Endothelial cell of umbilical vein (primary cell): ENCODE data around the gene ATXN3L.

Source experiments
- CTCF ChIP-seq, 2 donors: IDR thresholded peaks; 1 replicate in 1 of 2; 2 replicates in 1 of 2; pipeline ENCODE4 v1.5.1; 2011; ENCODE audit warnings: low read length in 2 of 2, mild to moderate bottlenecking in 2 of 2, moderate library complexity in 2 of 2, control low read depth in 1 of 2, inconsistent platforms in 1 of 2, low read depth in 1 of 2; ENCODE audit not compliant: insufficient read depth in 1 of 2; ENCODE audit errors: extremely low read depth in 1 of 2
- EZH2 ChIP-seq: IDR thresholded peaks from 2 replicates; pipeline ENCODE4 v1.6.1; 2012; ENCODE audit warnings: borderline replicate concordance, low read depth, mild to moderate bottlenecking, moderate library complexity, low read length, inconsistent platforms; ENCODE audit not compliant: severe bottlenecking
- FOS ChIP-seq: IDR thresholded peaks from 2 replicates; pipeline ENCODE4 v1.6.1; 2011; ENCODE audit warnings: mild to moderate bottlenecking, low read length, moderate library complexity, borderline replicate concordance; ENCODE audit not compliant: insufficient read depth
- GATA2 ChIP-seq: IDR thresholded peaks from 2 replicates; pipeline ENCODE4 v1.7.0; 2011; ENCODE audit warnings: low read depth, mild to moderate bottlenecking, moderate library complexity, mixed read lengths, low read length; ENCODE audit not compliant: insufficient read length, insufficient read depth
- JUN ChIP-seq: IDR thresholded peaks from 2 replicates; pipeline ENCODE4 v1.6.1; 2011; ENCODE audit warnings: borderline replicate concordance, low read depth; ENCODE audit not compliant: insufficient read length, insufficient read depth
- MYC ChIP-seq: IDR thresholded peaks from one replicate; pipeline ENCODE4 v1.6.1; 2011; ENCODE audit warnings: mild to moderate bottlenecking, low read depth, low read length
- POLR2A ChIP-seq: IDR thresholded peaks from 2 replicates; pipeline ENCODE4 v1.6.1; 2012; ENCODE audit warnings: low read depth, mild to moderate bottlenecking, control low read depth, low read length
- POLR2AphosphoS5 ChIP-seq: IDR thresholded peaks from 2 replicates; pipeline ENCODE4 v1.6.1; 2012; ENCODE audit warnings: low read depth, mild to moderate bottlenecking, control low read depth, low read length, moderate library complexity; ENCODE audit not compliant: insufficient read depth
- TF ChIP-seq, protein P1 (sequence below): IDR thresholded peaks from 2 replicates; pipeline ENCODE4 v1.6.1; 2011; ENCODE audit not compliant: insufficient read depth, insufficient read length

- TF ChIP-seq CTCF (IDR thresholded peaks at IDR 0.05; ENCODE audit: extremely low read depth in 1 of 2, insufficient read depth in 1 of 2, low read depth in 1 of 2, low read length in 2 of 2): no peak
- no peak for TF ChIP-seq JUN
- TF ChIP-seq POLR2A: no peak
- TF ChIP-seq EZH2: no peak
- TF ChIP-seq, protein P1, sequence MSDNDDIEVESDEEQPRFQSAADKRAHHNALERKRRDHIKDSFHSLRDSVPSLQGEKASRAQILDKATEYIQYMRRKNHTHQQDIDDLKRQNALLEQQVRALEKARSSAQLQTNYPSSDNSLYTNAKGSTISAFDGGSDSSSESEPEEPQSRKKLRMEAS: no peak
- no peak for TF ChIP-seq POLR2AphosphoS5
- no peak for TF ChIP-seq GATA2
- TF ChIP-seq MYC: no peak
- no peak for TF ChIP-seq FOS
Measured at GRCh38 chrX:13330446-13330845, 10.6 kb upstream of the ATXN3L start.
